HG03432 (cell line): ENCODE results near the gene ZNF280C.
"Not testable (repeated sequence)": the region's sequence is repeated elsewhere in the genome, so short reads cannot be mapped to it uniquely, and the experiment has no call there.

Experiments
- ATAC-seq: cut with Tn5 transposase; IDR thresholded peaks from one replicate; pipeline ENCODE4 v1.9.1; 2021; ENCODE audit warnings: mild to moderate bottlenecking, moderate library complexity; ENCODE audit not compliant: unreplicated experiment

Gene ZNF280C

DNA sequence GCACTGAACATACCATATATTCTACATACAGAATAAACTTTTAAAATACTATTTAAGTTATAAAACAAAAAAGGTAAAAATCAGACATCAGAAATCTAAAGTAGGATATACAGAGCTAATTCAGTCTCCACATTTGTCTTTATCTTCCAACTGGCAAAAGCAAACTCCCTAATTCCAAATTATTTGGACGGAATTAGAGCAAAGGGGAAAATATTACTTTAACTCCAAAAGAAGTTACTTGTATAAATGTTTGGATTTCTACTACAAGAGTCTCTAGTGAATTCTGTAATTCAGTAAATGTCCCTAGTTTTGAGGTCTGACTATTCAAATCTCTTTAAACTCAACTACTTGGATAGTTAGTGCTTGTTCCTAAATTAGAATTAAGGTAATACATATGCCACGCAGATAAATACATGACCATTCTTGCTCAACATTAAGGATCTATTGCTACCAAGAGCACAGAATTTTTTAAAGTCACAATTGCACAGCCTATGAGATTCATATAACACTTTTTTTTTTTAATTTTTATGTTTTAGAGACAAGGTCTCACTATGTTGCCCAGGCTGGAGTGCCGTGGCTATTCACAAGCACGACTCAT, 7.3 kb downstream of the ZNF280C start:
- ATAC-seq, result no peak

GRCh38 chrX:130260316-130260715, 8.4 kb downstream of the ZNF280C start:
- no peak for ATAC-seq

DNA sequence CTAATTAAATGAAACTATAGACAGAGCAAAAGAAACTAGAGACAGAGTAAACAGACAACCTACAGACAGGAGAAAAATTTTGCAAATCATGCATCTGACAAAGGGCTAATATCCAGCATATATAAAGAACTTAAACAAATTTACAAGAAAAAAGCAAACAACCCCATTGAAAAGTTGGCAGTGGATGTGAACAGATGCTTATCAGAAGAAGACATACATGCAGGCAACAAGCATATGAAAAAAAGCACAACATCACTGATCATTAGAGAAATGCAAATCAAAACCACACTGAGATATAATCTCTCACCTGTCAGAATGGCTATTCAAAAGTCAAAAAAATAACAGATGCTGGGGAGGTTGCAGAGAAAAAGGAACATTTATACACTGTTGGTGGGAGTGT, 14.8 kb downstream of the ZNF280C start:
- ATAC-seq, result no peak

DNA sequence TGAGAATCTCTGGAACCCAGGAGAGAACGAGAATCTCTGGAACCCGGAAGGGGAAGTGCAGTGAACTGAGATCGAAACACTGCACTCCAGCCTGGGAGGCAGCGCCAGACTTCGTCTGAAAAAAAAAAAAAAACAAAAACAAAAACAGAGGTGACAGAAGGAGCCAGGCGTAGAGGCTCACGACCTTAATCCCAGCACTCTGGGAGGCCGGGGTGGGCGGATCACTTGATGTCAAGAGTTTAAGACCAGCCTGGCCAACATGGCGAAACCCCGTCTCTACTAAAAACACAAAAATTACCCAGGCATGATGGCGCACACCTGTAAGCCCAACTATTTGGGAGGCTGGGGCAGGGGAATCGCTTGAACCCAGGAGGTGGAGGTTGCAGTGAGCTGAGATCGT, 17.0 kb downstream of the ZNF280C start:
- no peak for ATAC-seq

DNA sequence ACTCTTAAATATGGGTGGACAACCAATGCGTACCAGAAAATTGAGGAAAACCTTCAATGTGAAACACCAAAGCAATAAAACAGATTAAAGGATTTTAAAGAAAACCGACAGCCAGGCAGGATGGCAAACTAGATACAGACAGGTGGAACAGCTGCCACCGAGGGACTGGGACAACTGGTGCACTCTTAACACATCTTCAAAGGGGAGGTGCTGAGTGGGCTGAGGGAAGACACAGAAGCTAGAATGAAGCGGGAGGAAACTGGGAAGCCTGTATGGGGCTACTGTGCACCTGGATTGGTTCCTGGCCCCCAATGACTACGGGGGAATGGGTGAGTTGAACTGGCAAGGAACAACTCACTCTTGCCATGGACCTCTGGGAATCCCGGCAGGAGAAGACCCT, 20.7 kb downstream of the ZNF280C start:
- no peak for ATAC-seq

DNA sequence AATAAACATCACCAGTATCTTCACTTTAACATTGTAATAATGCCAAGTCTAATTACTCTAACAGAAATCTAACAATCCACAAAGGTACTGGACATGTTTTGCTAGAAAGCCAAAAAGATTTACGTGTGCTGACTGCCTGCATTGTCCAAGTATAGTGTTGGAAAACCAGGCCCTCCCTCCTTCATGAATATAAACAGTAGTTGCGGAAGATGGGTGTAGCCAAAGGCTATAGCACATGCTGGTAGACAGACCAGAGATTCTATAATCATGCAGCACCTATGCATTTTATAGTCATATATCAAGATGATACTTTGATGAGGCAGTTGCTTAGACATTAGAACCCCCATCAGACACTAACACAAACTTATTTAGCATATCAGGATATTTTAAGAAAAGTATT, 22.6 kb downstream of the ZNF280C start:
- ATAC-seq, result no peak

DNA sequence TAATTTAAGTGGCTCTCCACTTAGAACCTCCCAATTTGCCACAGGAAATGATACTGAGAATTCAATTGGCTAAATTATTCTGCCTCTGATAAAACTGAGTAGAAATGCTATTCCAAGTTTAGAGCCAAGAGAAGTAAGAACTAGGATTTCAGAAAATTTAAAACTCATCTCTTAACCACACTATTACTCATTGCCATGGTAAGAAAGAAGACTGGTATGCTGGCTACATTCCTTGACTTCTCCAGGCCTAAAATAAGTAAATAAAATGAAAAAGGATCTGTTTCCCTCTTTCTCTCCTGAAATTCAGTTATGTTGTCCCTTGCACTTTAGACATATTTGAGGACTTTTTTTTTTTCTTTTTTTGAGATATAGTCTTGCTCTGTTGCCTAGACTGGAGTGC, 23.3 kb downstream of the ZNF280C start:
- ATAC-seq, result no peak

DNA sequence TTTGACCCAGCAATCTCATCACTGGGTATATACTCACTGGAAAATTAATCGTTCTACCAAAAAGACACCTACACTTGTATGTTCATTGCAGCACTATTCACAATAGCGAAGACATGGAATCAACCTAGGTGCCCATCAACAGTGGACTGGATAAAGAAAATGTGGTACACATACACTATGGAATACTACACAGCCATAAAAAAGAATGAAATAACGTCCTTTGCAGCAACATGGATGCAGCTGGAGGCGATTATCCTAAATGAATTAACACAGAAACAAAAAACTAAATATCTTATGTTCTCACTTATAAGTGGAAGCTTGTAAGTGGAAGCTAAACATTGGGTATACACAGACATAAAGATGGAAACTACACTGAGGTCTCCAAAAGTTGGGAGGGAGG, 37.5 kb downstream of the ZNF280C start:
- not testable (repeated sequence) for ATAC-seq

DNA sequence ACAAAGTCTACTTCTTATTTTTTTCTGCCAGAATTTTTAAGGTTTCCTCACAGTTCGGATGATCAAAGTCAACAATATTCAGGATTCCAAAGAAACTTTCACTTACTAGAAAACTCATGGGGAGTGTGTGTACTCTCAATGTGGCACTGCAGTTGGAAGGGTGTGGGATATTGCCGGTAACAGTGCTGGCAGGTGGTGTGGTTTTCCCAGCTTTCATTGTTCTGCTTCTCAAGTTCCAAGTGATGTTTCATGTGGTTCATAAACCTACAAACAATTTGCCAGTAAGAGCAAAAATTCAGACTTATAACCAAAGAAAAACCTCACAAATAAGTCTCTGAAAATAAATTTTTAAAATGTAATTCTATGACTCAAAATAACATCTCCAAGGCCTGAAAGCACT, 39.8 kb downstream of the ZNF280C start:
- ATAC-seq, result no peak

GRCh38 chrX:130224810-130225209, 43.9 kb downstream of the ZNF280C start:
- no peak for ATAC-seq

DNA sequence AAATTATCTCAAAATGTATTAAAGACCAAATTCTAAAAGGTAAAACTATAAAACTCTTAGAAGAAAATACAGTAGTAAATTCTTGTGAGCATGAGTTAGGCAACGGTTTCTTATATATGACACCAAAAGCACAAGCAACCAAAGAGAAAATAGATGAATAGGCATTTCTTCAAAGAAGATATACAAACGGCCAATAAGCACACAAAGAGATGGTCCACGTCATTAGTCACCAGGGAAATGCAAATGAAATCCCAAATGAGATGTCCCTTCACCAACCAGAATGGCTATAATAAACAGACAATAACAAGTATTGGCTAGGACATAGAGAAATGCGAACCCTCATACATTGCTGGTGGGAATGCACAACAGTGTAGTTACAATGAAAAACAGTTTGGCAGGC, 52.4 kb downstream of the ZNF280C start:
- ATAC-seq, result no peak

DNA sequence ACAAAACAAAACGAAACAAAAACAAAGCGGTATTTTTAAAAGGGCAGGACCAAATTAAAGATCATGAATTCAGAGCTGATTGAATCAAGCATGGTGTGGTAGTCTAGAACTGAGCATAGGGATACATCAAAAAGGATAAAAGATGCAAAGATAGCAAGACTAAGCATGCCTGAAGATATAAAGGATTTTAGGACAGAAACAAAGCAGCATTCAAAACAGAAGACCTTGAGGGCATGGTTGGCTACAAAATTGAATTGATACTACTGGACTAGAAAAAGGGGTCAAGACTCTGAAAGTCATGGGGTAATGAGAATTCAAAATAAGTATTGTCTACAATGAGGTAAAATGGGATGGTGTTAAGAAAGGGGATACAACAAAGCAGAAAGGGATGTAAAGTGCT, 55.3 kb downstream of the ZNF280C start:
- no peak for ATAC-seq

GRCh38 chrX:130212371-130212770, 56.3 kb downstream of the ZNF280C start:
- ATAC-seq, result no peak

- no peak for ATAC-seq
Measured at GRCh38 chrX:130211415-130212186, 57.1 kb downstream of the ZNF280C start.

DNA sequence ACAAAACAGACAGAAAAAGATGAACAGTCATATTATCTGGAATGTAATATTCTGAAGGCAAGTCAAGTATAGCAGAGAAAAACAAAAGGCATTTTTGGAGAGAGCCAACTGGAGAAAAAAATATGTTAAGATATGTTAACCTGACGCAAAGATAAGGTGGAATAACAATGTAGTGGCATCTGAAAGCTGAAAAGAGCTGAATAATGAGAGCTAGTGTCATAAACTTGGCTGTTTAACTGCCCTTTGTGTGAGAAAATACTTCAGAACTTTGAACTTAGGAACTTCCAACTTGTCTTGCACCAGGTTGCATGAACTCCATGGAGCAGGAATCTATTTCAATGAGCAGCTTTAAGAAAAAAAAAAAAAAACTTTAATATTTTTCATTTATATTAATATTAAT, 64.1 kb downstream of the ZNF280C start:
- no peak for ATAC-seq

GRCh38 chrX:130197464-130197863, 71.2 kb downstream of the ZNF280C start:
- ATAC-seq, result no peak

- ATAC-seq, result no peak
Measured at GRCh38 chrX:130196466-130196865, 72.2 kb downstream of the ZNF280C start.

DNA sequence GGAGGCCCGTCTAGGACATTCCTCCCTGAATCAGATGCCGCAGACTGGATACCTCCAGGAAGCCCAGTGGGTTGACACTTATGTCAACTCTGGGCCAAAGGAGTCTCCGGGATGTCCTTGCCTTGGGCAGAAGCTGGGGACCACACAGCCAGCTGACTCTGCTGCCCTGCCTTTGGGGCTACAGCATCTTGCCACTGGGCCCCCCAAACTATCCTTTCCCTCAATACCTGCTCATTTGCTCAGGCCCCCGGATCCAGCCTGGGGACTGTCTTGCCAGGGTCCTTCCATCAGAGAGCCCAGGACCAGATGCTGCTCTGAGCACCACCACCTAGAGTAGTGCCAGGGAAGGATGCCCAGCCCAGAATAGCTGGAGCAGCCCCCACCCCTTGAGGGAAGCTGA, 77.9 kb downstream of the ZNF280C start:
- ATAC-seq, result no peak

GRCh38 chrX:130186651-130187050, 82.0 kb downstream of the ZNF280C start:
- ATAC-seq, result no peak

GRCh38 chrX:130184857-130185256, 83.8 kb downstream of the ZNF280C start:
- ATAC-seq, result no peak

DNA sequence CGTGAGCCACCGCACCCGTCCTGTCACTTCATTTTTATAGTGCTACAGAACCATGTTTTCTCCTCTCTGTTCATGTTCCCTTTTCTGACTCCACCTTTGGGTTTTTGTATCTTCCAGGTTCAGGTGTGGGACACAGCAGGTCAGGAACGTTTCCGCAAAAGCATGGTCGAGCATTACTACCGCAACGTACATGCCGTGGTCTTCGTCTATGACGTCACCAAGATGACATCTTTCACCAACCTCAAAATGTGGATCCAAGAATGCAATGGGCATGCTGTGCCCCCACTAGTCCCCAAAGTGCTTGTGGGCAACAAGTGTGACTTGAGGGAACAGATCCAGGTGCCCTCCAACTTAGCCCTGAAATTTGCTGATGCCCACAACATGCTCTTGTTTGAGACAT, 84.5 kb downstream of the ZNF280C start:
- ATAC-seq, result no peak

DNA sequence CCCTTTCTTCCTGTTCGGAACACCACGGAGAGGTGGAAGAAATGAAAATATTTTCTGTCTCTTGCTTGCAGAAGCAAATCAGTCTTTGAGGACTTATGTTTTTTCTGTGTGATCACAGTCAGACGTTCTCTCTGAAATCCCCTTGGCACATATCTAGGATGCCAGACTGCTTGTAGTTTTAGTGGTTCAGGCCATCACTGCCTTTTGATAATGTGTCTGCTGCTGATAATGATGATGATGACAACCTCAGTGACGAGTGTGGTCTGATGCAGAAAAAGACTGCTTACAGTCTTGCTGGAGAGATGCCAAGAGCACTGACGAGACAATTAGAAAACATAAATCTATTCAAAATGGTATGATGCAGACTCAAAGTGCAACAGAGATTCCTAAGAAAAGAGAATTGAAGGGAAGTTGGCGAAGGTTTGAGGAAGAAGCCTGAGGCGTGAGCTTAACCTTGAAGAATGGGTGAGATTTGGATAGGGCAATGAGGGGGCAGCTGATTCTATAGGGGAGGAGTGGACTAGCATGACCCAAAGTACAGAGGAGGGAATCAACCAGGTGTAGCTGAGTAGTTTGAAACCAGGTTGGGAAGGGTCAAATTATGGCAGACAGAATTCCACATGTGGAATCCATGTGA, 89.0 kb downstream of the ZNF280C start:
- no peak for ATAC-seq
